Measurements from ENCODE around the gene ADGRE2.

- no peak for TF ChIP-seq POLR2A (IDR thresholded peaks at IDR 0.05)
- TF ChIP-seq, protein P1, sequence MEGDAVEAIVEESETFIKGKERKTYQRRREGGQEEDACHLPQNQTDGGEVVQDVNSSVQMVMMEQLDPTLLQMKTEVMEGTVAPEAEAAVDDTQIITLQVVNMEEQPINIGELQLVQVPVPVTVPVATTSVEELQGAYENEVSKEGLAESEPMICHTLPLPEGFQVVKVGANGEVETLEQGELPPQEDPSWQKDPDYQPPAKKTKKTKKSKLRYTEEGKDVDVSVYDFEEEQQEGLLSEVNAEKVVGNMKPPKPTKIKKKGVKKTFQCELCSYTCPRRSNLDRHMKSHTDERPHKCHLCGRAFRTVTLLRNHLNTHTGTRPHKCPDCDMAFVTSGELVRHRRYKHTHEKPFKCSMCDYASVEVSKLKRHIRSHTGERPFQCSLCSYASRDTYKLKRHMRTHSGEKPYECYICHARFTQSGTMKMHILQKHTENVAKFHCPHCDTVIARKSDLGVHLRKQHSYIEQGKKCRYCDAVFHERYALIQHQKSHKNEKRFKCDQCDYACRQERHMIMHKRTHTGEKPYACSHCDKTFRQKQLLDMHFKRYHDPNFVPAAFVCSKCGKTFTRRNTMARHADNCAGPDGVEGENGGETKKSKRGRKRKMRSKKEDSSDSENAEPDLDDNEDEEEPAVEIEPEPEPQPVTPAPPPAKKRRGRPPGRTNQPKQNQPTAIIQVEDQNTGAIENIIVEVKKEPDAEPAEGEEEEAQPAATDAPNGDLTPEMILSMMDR (IDR thresholded peaks at IDR 0.05): no peak
- no peak for TF ChIP-seq EP300 (IDR thresholded peaks at IDR 0.05)
Measured at GRCh38 chr19:14770136-14770535, 8.2 kb downstream of the ADGRE2 start.

Data from suprapubic skin (tissue), 3 donors.